Stimulated activated CD4-positive, alpha-beta T cell treated with anti-CD3 and anti-CD28 coated beads, Interleukin-1b, Interleukin-23, amount 100 ng/mL, for 48 hours (primary cell): ENCODE results near the gene MAGI2.

ENCODE experiments used
- DNase-seq: peaks from one replicate; pipeline ENCODE4 v3.0.0-alpha.2; 2020

The MAGI2 gene

GRCh38 chr7:79453558-79454360 lies at the start of gene MAGI2:
Gene MAGI2, minus strand, starts transcription at chr7:79453667. Its CDS starts 347 bp downstream, at chr7:79453320.
- no peak for DNase-seq

- DNase-seq: no peak
Observed at GRCh38 chr7:79502151-79502550, 48.7 kb upstream of the MAGI2 start.

- no peak for DNase-seq
Observed at GRCh38 chr7:79500759-79501158, 47.3 kb upstream of the MAGI2 start.

- DNase-seq: no peak
Observed at GRCh38 chr7:79497728-79498127, 44.3 kb upstream of the MAGI2 start.

GRCh38 chr7:79495544-79496272 lies 42.2 kb upstream of the MAGI2 start:
- no peak for DNase-seq

GRCh38 chr7:79494046-79494445 lies 40.6 kb upstream of the MAGI2 start:
- no peak for DNase-seq

- no peak for DNase-seq
Observed at GRCh38 chr7:79489371-79489770, 35.9 kb upstream of the MAGI2 start.

GRCh38 chr7:79478386-79478785 lies 24.9 kb upstream of the MAGI2 start:
- no peak for DNase-seq

- no peak for DNase-seq
Observed at GRCh38 chr7:79475455-79475854, 22.0 kb upstream of the MAGI2 start.

GRCh38 chr7:79471699-79472098 lies 18.2 kb upstream of the MAGI2 start:
- no peak for DNase-seq

- no peak for DNase-seq
Observed at GRCh38 chr7:79471283-79471682, 17.8 kb upstream of the MAGI2 start.

- DNase-seq: no peak
Observed at GRCh38 chr7:79465551-79465950, 12.1 kb upstream of the MAGI2 start.

- DNase-seq: no peak
Observed at GRCh38 chr7:79464051-79464450, 10.6 kb upstream of the MAGI2 start.

GRCh38 chr7:79462390-79462789 lies 8.9 kb upstream of the MAGI2 start:
- no peak for DNase-seq

GRCh38 chr7:79461660-79462059 lies 8.2 kb upstream of the MAGI2 start:
- no peak for DNase-seq

GRCh38 chr7:79459381-79459780 lies 5.9 kb upstream of the MAGI2 start:
- DNase-seq: no peak

GRCh38 chr7:79458796-79459195 lies 5.3 kb upstream of the MAGI2 start:
- no peak for DNase-seq

GRCh38 chr7:79455173-79455790 lies 1.8 kb upstream of the MAGI2 start:
- DNase-seq: no peak

GRCh38 chr7:79454361-79454960 lies 994 bp upstream of the MAGI2 start:
- no peak for DNase-seq

GRCh38 chr7:79453266-79453557 lies 255 bp downstream of the MAGI2 start:
- no peak for DNase-seq

GRCh38 chr7:79452495-79453265 lies 787 bp downstream of the MAGI2 start:
- DNase-seq: no peak

GRCh38 chr7:79452032-79452494 lies 1.4 kb downstream of the MAGI2 start:
- no peak for DNase-seq

GRCh38 chr7:79451580-79451979 lies 1.9 kb downstream of the MAGI2 start:
- no peak for DNase-seq
